Thyroid gland (tissue), 4 donors: ENCODE results near the gene KIR2DL1.

Source experiments
- POLR2A ChIP-seq, 2 donors: fragments of 450-650 bp; IDR thresholded peaks; one replicate each; pipeline ENCODE4 v1.6.1; 2017; ENCODE audit warnings: antibody characterized with exemption in 2 of 2, mild to moderate bottlenecking in 2 of 2, moderate library complexity in 1 of 2
- TF ChIP-seq, protein P1 (sequence below), 6 experiments: fragments of 200-600 bp in 3 of 6; fragments of 450-650 bp in 3 of 6; sonication (generic) in 3 of 6; IDR thresholded peaks; one replicate each; pipeline ENCODE4 v1.5.1; 2016 to 2019; ENCODE audit warnings: antibody characterized with exemption in 6 of 6, mild to moderate bottlenecking in 2 of 6, inconsistent platforms in 1 of 6, moderate library complexity in 1 of 6

DNA sequence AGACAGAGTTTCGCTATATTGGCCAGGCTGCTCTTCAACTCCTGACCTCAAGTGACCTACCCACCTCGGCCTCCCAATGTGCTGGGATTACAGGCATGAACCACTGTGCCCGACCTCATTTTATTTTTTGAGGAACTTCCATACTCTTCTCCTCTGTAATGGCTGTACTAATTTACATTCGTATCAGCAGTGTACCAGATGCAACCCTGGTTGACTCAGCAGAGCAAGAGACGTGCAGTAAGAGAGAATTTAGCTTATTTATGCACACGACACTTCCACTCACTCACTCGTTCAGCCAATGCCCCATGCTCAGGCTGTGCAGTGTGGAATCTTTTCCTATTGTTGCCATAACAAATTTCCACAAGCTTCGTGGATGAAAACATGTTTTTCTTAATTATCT is 38.4 kb upstream of the KIR2DL1 start:
- TF ChIP-seq, protein P1, sequence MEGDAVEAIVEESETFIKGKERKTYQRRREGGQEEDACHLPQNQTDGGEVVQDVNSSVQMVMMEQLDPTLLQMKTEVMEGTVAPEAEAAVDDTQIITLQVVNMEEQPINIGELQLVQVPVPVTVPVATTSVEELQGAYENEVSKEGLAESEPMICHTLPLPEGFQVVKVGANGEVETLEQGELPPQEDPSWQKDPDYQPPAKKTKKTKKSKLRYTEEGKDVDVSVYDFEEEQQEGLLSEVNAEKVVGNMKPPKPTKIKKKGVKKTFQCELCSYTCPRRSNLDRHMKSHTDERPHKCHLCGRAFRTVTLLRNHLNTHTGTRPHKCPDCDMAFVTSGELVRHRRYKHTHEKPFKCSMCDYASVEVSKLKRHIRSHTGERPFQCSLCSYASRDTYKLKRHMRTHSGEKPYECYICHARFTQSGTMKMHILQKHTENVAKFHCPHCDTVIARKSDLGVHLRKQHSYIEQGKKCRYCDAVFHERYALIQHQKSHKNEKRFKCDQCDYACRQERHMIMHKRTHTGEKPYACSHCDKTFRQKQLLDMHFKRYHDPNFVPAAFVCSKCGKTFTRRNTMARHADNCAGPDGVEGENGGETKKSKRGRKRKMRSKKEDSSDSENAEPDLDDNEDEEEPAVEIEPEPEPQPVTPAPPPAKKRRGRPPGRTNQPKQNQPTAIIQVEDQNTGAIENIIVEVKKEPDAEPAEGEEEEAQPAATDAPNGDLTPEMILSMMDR (IDR thresholded peaks at IDR 0.05): no peak
- TF ChIP-seq POLR2A (IDR thresholded peaks at IDR 0.05): no peak
